OCI-LY7 (cell line): ENCODE results near the gene TNPO2.

ENCODE experiments used
- CTCF ChIP-seq: fragments of 200-600 bp; sonication (generic); conservative IDR thresholded peaks from 2 replicates; pipeline ENCODE4 v1.5.1; 2014; ENCODE audit warnings: mild to moderate bottlenecking, antibody characterized with exemption, low read length, moderate library complexity, mixed read lengths
- EZH2phosphoT487 ChIP-seq: fragments of 200-600 bp; sonication (generic); IDR thresholded peaks from 2 replicates; pipeline ENCODE4 v1.6.1; 2018; ENCODE audit warnings: low read depth, borderline replicate concordance, mild to moderate bottlenecking, mixed run types, antibody characterized with exemption, low read length, moderate library complexity, mixed read lengths

DNA sequence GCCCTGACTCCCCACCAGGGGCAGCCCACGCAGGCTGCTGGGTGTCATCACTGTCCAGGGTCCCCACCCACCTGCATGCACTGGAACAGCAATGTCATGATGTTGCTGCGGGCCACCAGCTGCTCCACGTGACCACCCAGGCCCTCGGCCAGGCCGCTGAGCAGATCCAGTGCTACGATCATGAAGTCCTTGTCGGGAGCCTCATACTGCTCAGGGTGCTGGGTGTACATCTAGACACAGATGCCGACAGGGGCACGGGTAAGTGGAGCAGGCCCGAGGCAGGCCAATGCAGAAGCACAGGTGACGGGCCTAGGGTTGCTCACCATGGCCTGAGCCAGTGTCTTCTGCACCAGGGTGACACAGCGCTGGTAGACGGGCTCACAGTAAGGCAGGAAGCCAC lies 18.6 kb downstream of the TNPO2 start:
- TF ChIP-seq CTCF = no peak
- no peak for TF ChIP-seq EZH2phosphoT487
